GM23248 (cell line): ENCODE data around the gene LAMB1.

Source experiments
- EZH2 ChIP-seq: fragments of 200-600 bp; sonication (generic); IDR thresholded peaks from 2 replicates; pipeline ENCODE4 v1.6.1; 2018; ENCODE audit warnings: antibody characterized with exemption, mild to moderate bottlenecking; ENCODE audit not compliant: insufficient read depth, poor library complexity, severe bottlenecking
- EZH2phosphoT487 ChIP-seq: fragments of 200-600 bp; sonication (generic); IDR thresholded peaks from 2 replicates; pipeline ENCODE4 v1.6.1; 2018; ENCODE audit warnings: antibody characterized with exemption, moderate library complexity, mild to moderate bottlenecking, low read depth; ENCODE audit not compliant: insufficient read depth

GRCh38 chr7:107998660-107999480, 4.1 kb downstream of the LAMB1 start:
- TF ChIP-seq EZH2 (no peak), EZH2phosphoT487 (no peak)
